Measurements from ENCODE around the gene TNFRSF1B. TPM values are rescaled to one million over a fixed set of nuclear protein-coding genes. Genes with fewer than 3 reads are reported as not detected.
A peak's percentile ranks its signal among the peaks of the same experiment; 100 is the strongest.

TNFRSF1B gene
- total RNA-seq, 2 experiments from 2014 or later, result 201 to 211 TPM

GRCh38 chr1:12161324-12161661 lies 5.5 kb upstream of the TNFRSF1B start:
- Mint-ChIP-seq H3K36me3 (peaks cover 1% of the 10 kb centered on the region), H3K27me3 (no peaks in the 10 kb centered on the region), H3K9me3 (peaks cover 2% of the 10 kb centered on the region), H3K4me1 (ENCODE audit: low read depth) (peaks cover 81% of the 10 kb centered on the region), H3K4me3 (no peak overlapping the region), H3K27ac (peak overlapping the region; percentile 90)
- DNase-seq, result no peak
- ChIA-PET POLR2A (interaction anchor here (1.1 to 4.8 kb wide), 5 partner anchors 10 to 253 kb away, joined by 3 to 39 read pairs (median 16); no protein-coding TSS in a partner anchor), CTCF (interaction anchor here (1.0 to 4.8 kb wide), 4 partner anchors 12 to 42 kb away, joined by 3 to 29 read pairs (median 12); no protein-coding TSS in a partner anchor)
- intact Hi-C loops (cut with micrococcal nuclease), result no loop called here

- CTCF ChIA-PET, result interaction anchor here (1.0 to 4.8 kb wide), 4 partner anchors 12 to 42 kb away, joined by 3 to 29 read pairs (median 12); no protein-coding TSS in a partner anchor
- H3K4me1 Mint-ChIP-seq (ENCODE audit: low read depth), result peaks cover 80% of the 10 kb centered on the region
- H3K4me3 Mint-ChIP-seq, result no peak overlapping the region
- peaks cover 2% of the 10 kb centered on the region for H3K9me3 Mint-ChIP-seq
- H3K27me3 Mint-ChIP-seq, result no peaks in the 10 kb centered on the region
- POLR2A ChIA-PET, result interaction anchor here (0.8 to 4.8 kb wide), 6 partner anchors 11 to 253 kb away, joined by 3 to 39 read pairs (median 13); no protein-coding TSS in a partner anchor
- peaks cover 1% of the 10 kb centered on the region for H3K36me3 Mint-ChIP-seq
- peak; percentile 92 for DNase-seq
- intact Hi-C loops (cut with micrococcal nuclease), result loop anchor here (2.0 kb wide), 1 partner anchor 13 kb away; no protein-coding TSS in a partner anchor
- H3K27ac Mint-ChIP-seq, result peak overlapping the region; percentile 90
Observed at GRCh38 chr1:12161662-12162458, 4.9 kb upstream of the TNFRSF1B start.

- intact Hi-C loops (cut with micrococcal nuclease), result loop anchor here (2.0 kb wide), 1 partner anchor 14 kb away; no protein-coding TSS in a partner anchor
- no peak overlapping the region for H3K4me3 Mint-ChIP-seq
Observed at GRCh38 chr1:12162459-12163137, 4.2 kb upstream of the TNFRSF1B start.

GRCh38 chr1:12163210-12163609 lies 3.6 kb upstream of the TNFRSF1B start:
- POLR2A ChIA-PET, result interaction anchor here (2.6 to 4.8 kb wide), 4 partner anchors 10 to 254 kb away, joined by 10 to 39 read pairs (median 19); no protein-coding TSS in a partner anchor
- Mint-ChIP-seq H3K4me1 (ENCODE audit: low read depth) (peaks cover 67% of the 10 kb centered on the region), H3K27ac (peak overlapping the region; percentile 90), H3K27me3 (no peaks in the 10 kb centered on the region), H3K4me3 (peak overlapping the region; percentile 9), H3K36me3 (peaks cover 10% of the 10 kb centered on the region), H3K9me3 (peaks cover 2% of the 10 kb centered on the region)
- intact Hi-C loops (cut with micrococcal nuclease), result loop anchor here (2.0 kb wide), 1 partner anchor 14 kb away; no protein-coding TSS in a partner anchor
- CTCF ChIA-PET, result interaction anchor here (2.8 to 4.8 kb wide), 2 partner anchors 15 to 38 kb away, joined by 19 to 29 read pairs; no protein-coding TSS in a partner anchor
- DNase-seq, result peak; percentile 61

More at GRCh38 chr1:12162459-12163137, 4.2 kb upstream of the TNFRSF1B start:
- peaks cover 4% of the 10 kb centered on the region for H3K36me3 Mint-ChIP-seq
- no peaks in the 10 kb centered on the region for H3K27me3 Mint-ChIP-seq
- H3K4me1 Mint-ChIP-seq (ENCODE audit: low read depth), result peaks cover 73% of the 10 kb centered on the region
- POLR2A ChIA-PET, result interaction anchor here (0.8 to 4.8 kb wide), 5 partner anchors 10 to 254 kb away, joined by 3 to 39 read pairs (median 16); no protein-coding TSS in a partner anchor
- H3K9me3 Mint-ChIP-seq, result peaks cover 2% of the 10 kb centered on the region
- peak overlapping the region; percentile 90 for H3K27ac Mint-ChIP-seq
- no peak for DNase-seq
- CTCF ChIA-PET, result interaction anchor here (1.0 to 4.8 kb wide), 4 partner anchors 13 to 43 kb away, joined by 3 to 29 read pairs (median 12); no protein-coding TSS in a partner anchor

GRCh38 chr1:12164210-12164609 lies 2.6 kb upstream of the TNFRSF1B start:
- no peak overlapping the region for H3K27ac Mint-ChIP-seq
- H3K27me3 Mint-ChIP-seq, result no peaks in the 10 kb centered on the region
- ChIA-PET POLR2A (interaction anchor here (3.3 kb wide), 1 partner anchor 14 kb away, joined by 24 read pairs; no protein-coding TSS in a partner anchor), CTCF (interaction anchor here (1.7 kb wide), 1 partner anchor 14 kb away, joined by 6 read pairs; no protein-coding TSS in a partner anchor)
- peaks cover 2% of the 10 kb centered on the region for H3K9me3 Mint-ChIP-seq
- H3K36me3 Mint-ChIP-seq, result peaks cover 18% of the 10 kb centered on the region
- peaks cover 66% of the 10 kb centered on the region for H3K4me1 Mint-ChIP-seq (ENCODE audit: low read depth)
- no peak for DNase-seq
- intact Hi-C loops (cut with micrococcal nuclease), result no loop called here
- no peak overlapping the region for H3K4me3 Mint-ChIP-seq

- Mint-ChIP-seq H3K36me3 (peaks cover 26% of the 10 kb centered on the region), H3K27ac (no peak overlapping the region), H3K4me3 (no peak overlapping the region), H3K9me3 (no peaks in the 10 kb centered on the region), H3K27me3 (no peaks in the 10 kb centered on the region), H3K4me1 (ENCODE audit: low read depth) (peaks cover 71% of the 10 kb centered on the region)
- no peak for DNase-seq
- CTCF ChIA-PET, result interaction anchor here (0.7 to 1.7 kb wide), 4 partner anchors 8 to 40 kb away, joined by 3 to 9 read pairs (median 4); no protein-coding TSS in a partner anchor
- POLR2A ChIA-PET, result interaction anchor here (3.3 kb wide), 1 partner anchor 13 kb away, joined by 24 read pairs; no protein-coding TSS in a partner anchor
- intact Hi-C loops (cut with micrococcal nuclease), result no loop called here
Observed at GRCh38 chr1:12165342-12165741, 1.4 kb upstream of the TNFRSF1B start.

- DNase-seq, result peak; percentile 36
- ChIA-PET CTCF (interaction anchor here (1.4 to 2.8 kb wide), 2 partner anchors 41 to 42 kb away, joined by 6 to 23 read pairs; no protein-coding TSS in a partner anchor), POLR2A (interaction anchor here (0.5 to 3.3 kb wide), 8 partner anchors 8 to 42 kb away, joined by 3 to 26 read pairs (median 5); no protein-coding TSS in a partner anchor)
- Mint-ChIP-seq H3K27ac (peak overlapping the region; percentile 97), H3K4me1 (ENCODE audit: low read depth) (peaks cover 66% of the 10 kb centered on the region), H3K4me3 (peak overlapping the region; percentile 98), H3K9me3 (peaks cover 4% of the 10 kb centered on the region), H3K27me3 (no peaks in the 10 kb centered on the region), H3K36me3 (peaks cover 39% of the 10 kb centered on the region)
- intact Hi-C loops (cut with micrococcal nuclease), result no loop called here
Observed at GRCh38 chr1:12167493-12168429, 970 bp downstream of the TNFRSF1B start.

GRCh38 chr1:12168451-12169160 lies 1.8 kb downstream of the TNFRSF1B start:
- H3K9me3 Mint-ChIP-seq, result peaks cover 4% of the 10 kb centered on the region
- H3K36me3 Mint-ChIP-seq, result peaks cover 42% of the 10 kb centered on the region
- DNase-seq, result no peak
- ChIA-PET CTCF (interaction anchor here (0.8 to 2.8 kb wide), 6 partner anchors 9 to 52 kb away, joined by 3 to 23 read pairs (median 5); no protein-coding TSS in a partner anchor), POLR2A (interaction anchor here (0.9 to 3.1 kb wide), 10 partner anchors 10 to 259 kb away, joined by 3 to 26 read pairs (median 4); no protein-coding TSS in a partner anchor)
- intact Hi-C loops (cut with micrococcal nuclease), result no loop called here
- H3K4me3 Mint-ChIP-seq, result peak overlapping the region; percentile 98
- no peaks in the 10 kb centered on the region for H3K27me3 Mint-ChIP-seq
- H3K4me1 Mint-ChIP-seq (ENCODE audit: low read depth), result peaks cover 66% of the 10 kb centered on the region
- peak overlapping the region; percentile 97 for H3K27ac Mint-ChIP-seq

GRCh38 chr1:12169442-12170135 lies 2.8 kb downstream of the TNFRSF1B start:
- intact Hi-C loops (cut with micrococcal nuclease), result loop anchor here (10.0 kb wide), 3 partner anchors 215 to 345 kb away; no protein-coding TSS in a partner anchor
- DNase-seq, result no peak
- Mint-ChIP-seq H3K4me3 (peak overlapping the region; percentile 98), H3K9me3 (peaks cover 4% of the 10 kb centered on the region), H3K36me3 (peaks cover 44% of the 10 kb centered on the region), H3K27ac (peak overlapping the region; percentile 97), H3K4me1 (ENCODE audit: low read depth) (peaks cover 66% of the 10 kb centered on the region), H3K27me3 (no peaks in the 10 kb centered on the region)
- CTCF ChIA-PET, result interaction anchor here (0.8 to 2.8 kb wide), 5 partner anchors 8 to 53 kb away, joined by 3 to 23 read pairs (median 4); no protein-coding TSS in a partner anchor
- POLR2A ChIA-PET, result interaction anchor here (0.9 to 2.6 kb wide), 9 partner anchors 9 to 260 kb away, joined by 3 to 26 read pairs (median 4); no protein-coding TSS in a partner anchor
